22Rv1 (cell line): Measurements from ENCODE around the gene GDPD5.

Experiments used
- H3K27ac ChIP-seq: fragments of 450-650 bp; 2 replicates; pipeline ENCODE4 v1.5.1; 2017
- CTCF ChIP-seq: fragments of 450-650 bp; IDR thresholded peaks from 2 replicates; pipeline ENCODE4 v1.5.1; 2017; ENCODE audit warnings: mild to moderate bottlenecking
- ZFX ChIP-seq: fragments of 450-650 bp; IDR thresholded peaks from 2 replicates; pipeline ENCODE4 v1.6.1; 2017; ENCODE audit warnings: antibody characterized with exemption, borderline replicate concordance

The GDPD5 gene

GRCh38 chr11:75509020-75509720 lies 16.6 kb downstream of the GDPD5 start:
- TF ChIP-seq CTCF (no peak), ZFX (no peak)
- no peak overlapping the region for H3K27ac ChIP-seq

- H3K27ac ChIP-seq: no peak overlapping the region
- TF ChIP-seq CTCF (no peak), ZFX (no peak)
Measured at GRCh38 chr11:75508051-75508561, 17.6 kb downstream of the GDPD5 start.

GRCh38 chr11:75507571-75507970 lies 18.2 kb downstream of the GDPD5 start:
- TF ChIP-seq CTCF (no peak), ZFX (no peak)
- H3K27ac ChIP-seq: no peak overlapping the region

- no peak for TF ChIP-seq CTCF
- no peak for TF ChIP-seq ZFX
- H3K27ac ChIP-seq: no peak overlapping the region
Measured at GRCh38 chr11:75506827-75507226, 18.9 kb downstream of the GDPD5 start.

- TF ChIP-seq CTCF (no peak), ZFX (no peak)
- H3K27ac ChIP-seq: no peak overlapping the region
Measured at GRCh38 chr11:75505916-75506692, 19.6 kb downstream of the GDPD5 start.

GRCh38 chr11:75504501-75504900 lies 21.2 kb downstream of the GDPD5 start:
- TF ChIP-seq CTCF (no peak), ZFX (no peak)

GRCh38 chr11:75503531-75504099 lies 22.1 kb downstream of the GDPD5 start:
- H3K27ac ChIP-seq: no peak overlapping the region
- no peak for TF ChIP-seq ZFX
- no peak for TF ChIP-seq CTCF

More at GRCh38 chr11:75504501-75504900, 21.2 kb downstream of the GDPD5 start:
- no peak overlapping the region for H3K27ac ChIP-seq
